22Rv1 (cell line): ENCODE results near the gene LNP1.

ENCODE experiments used
- H3K27ac ChIP-seq: fragments of 450-650 bp; 2 replicates; pipeline ENCODE4 v1.5.1; 2017
- ZFX ChIP-seq: fragments of 450-650 bp; IDR thresholded peaks from 2 replicates; pipeline ENCODE4 v1.6.1; 2017; ENCODE audit warnings: antibody characterized with exemption, borderline replicate concordance
- TF ChIP-seq, protein P1 (sequence below): fragments of 450-650 bp; IDR thresholded peaks from 2 replicates; pipeline ENCODE4 v1.5.1; 2017; ENCODE audit warnings: mild to moderate bottlenecking

LNP1 gene

DNA sequence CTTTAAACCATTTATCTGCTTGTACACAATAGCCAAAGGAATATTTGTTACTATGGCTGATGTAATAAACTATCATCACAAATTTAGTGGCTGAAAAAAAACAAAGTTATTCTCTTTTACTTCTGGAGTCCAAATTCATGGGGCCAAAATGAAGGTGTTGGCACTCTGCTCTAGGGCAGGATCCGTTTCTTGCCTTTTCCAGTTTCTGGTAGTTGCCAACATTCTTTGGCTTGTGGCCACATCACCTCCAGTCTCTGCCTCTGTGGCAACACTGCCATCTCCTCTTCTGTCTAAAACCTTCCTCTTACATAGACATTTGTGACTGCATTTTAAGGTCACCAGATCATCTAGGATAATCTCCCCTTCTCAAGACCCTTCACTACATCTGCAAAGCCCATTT is 39.4 kb upstream of the LNP1 start:
- no peak overlapping the region for H3K27ac ChIP-seq
- TF ChIP-seq ZFX, result no peak
- TF ChIP-seq, protein P1, sequence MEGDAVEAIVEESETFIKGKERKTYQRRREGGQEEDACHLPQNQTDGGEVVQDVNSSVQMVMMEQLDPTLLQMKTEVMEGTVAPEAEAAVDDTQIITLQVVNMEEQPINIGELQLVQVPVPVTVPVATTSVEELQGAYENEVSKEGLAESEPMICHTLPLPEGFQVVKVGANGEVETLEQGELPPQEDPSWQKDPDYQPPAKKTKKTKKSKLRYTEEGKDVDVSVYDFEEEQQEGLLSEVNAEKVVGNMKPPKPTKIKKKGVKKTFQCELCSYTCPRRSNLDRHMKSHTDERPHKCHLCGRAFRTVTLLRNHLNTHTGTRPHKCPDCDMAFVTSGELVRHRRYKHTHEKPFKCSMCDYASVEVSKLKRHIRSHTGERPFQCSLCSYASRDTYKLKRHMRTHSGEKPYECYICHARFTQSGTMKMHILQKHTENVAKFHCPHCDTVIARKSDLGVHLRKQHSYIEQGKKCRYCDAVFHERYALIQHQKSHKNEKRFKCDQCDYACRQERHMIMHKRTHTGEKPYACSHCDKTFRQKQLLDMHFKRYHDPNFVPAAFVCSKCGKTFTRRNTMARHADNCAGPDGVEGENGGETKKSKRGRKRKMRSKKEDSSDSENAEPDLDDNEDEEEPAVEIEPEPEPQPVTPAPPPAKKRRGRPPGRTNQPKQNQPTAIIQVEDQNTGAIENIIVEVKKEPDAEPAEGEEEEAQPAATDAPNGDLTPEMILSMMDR, result no peak

DNA sequence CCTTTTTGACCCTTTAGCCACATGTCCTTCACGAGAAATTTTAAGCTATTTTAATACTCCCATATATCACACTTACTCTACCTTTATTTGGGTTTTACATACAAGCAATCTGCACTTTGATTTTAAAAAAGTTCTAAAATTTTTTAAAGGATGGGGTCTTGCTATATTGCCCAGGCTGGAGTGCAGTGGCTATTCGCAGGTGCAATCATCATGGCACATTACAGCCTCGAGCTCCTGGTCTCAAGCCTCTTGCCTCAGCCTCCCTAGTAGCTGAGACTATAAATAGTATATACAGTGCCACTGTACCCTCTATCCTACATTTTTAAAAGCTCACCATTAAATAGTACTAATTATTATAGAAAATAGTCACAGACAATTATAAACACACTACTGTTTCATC is 36.9 kb upstream of the LNP1 start:
- no peak overlapping the region for H3K27ac ChIP-seq
- TF ChIP-seq ZFX, result no peak
- TF ChIP-seq, protein P1, result no peak

DNA sequence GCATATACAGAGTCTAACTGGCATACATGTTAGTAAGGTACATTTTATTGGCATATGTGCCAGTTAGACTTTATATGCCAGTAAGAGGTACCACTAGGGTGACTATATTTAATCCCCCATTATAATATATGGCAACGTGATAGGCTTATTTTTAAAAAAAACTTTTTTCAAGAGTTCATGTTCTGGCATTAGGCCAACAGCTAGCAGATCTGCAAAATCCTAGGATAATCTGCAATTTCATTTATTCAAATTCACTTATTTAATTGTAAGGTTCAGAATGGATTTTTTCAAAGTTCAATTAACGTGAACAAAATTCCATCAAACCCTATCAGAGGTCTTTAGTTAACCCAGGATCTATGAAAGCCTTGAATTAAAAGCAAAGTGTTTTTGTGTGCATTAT is 34.9 kb upstream of the LNP1 start:
- H3K27ac ChIP-seq, result no peak overlapping the region
- no peak for TF ChIP-seq ZFX
- TF ChIP-seq, protein P1, result no peak

DNA sequence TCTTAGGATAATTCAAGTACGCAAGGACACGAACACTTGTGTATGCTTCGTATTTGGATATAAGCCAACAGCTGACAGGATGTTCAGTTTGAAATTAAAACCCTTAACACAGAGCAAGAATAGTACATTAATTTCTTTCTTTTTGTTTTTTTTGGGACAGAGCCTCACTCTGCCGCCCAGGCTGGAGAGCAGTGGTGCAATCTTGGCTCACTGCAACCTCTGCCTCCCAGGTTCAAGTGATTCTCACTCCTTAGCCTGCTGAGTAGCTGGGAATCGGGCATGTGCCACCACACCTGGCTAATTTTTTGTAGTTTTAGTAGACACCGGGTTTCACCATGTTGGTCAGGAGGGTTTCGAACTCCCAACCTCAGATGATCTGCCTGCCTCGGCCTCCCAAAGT is 32.9 kb upstream of the LNP1 start:
- TF ChIP-seq, protein P1, result no peak
- TF ChIP-seq ZFX, result no peak

DNA sequence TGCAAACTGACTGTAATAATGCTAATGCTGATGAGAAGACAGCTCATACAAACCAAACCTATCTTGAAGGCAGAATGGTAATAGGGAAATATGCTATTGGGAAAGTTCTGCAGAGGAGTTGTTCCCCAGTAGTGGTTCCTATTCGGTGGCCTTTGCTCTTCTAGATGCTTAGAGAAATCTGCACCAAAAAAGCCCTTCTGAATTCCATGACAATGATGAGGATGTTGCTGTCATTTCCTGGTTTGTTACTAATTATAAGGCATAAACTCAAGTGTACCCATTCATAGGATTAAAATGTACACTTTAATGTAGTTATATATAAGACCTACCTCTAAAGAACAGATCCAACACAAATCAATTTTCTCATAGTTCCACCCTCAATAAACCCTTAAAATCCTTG is 30.6 kb upstream of the LNP1 start:
- no peak overlapping the region for H3K27ac ChIP-seq
- TF ChIP-seq, protein P1, result no peak
- no peak for TF ChIP-seq ZFX

More for the DNA sequence above, 32.9 kb upstream of the LNP1 start:
- H3K27ac ChIP-seq, result no peak overlapping the region

DNA sequence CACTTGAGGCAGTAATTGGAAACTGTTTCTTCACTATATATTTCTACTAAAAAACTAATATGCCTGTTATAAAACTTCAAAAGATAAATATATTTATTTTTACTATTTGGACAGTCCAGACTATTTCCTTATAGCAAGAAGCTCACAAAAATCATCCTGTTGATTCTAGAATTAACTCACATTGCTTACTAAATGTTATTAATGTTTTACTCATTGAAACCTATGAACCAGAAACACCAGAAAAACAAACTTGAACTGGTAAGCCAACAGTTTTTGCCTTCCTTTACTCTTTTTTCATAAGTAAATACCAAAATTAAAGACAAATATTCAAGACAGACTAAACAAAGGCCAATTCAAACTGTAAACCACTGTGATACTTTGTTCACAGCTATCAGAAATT is 26.8 kb upstream of the LNP1 start:
- H3K27ac ChIP-seq, result peak overlapping the region; percentile 12; the same call in 1 of the 2 replicates
- no peak for TF ChIP-seq ZFX
- TF ChIP-seq, protein P1, result no peak

DNA sequence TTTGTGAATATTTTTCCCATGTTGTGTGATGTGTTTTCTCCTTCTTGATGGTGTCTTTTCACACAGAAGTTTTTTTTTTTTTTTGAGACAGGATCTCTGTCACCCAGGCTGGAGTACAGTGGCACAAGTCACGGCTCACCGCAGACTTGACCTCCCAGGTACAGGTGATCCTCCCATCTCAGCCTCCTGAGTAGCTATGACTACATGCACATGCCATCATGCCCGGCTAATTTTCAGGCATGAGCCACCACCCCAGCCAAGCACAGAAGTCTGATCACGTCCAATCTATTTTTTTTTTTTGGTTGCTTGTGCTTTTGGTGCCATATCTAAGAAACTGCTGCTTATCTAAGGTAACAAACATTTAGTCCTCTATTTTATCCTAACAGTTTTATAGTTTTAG is 25.0 kb upstream of the LNP1 start:
- TF ChIP-seq ZFX, result no peak
- TF ChIP-seq, protein P1, result no peak
- H3K27ac ChIP-seq, result no peak overlapping the region
